Endothelial cell of umbilical vein (primary cell): Measurements from ENCODE around the gene SNAI3. TPM values are rescaled to one million over a fixed set of nuclear protein-coding genes. Genes with fewer than 3 reads are reported as not detected.

Experiments used
- BruUV-seq: library from RNA; stranded (reverse); fragments of 400-500 nt; replicated peaks from 2 replicates; lab custom pipeline; 2021; lab: Mats Ljungman, UMichigan
- CTCF ChIA-PET: fragments of 300-600, 350-600 bp; sonication (Branson Sonifier 250); formaldehyde crosslinking; loops from one replicate; lab custom pipeline; 2021; ENCODE audit warnings: antibody characterized with exemption, inconsistent platforms; lab: Charles Lee
- POLR2A ChIA-PET: fragments of 300-600, 350-600 bp; sonication (Branson Sonifier 250); formaldehyde crosslinking; loops from one replicate; lab custom pipeline; 2021; ENCODE audit warnings: antibody characterized with exemption, inconsistent platforms; lab: Charles Lee
- DNase-seq: peaks from one replicate; pipeline ENCODE4 v3.0.0-alpha.2; 2011; ENCODE audit warnings: low read depth, low spot score
- FAIRE-seq: peaks from 2 replicates; lab custom pipeline; 2011; peaks lifted over from hg19 to GRCh38; lab: Jason Lieb, UNC
- H2AFZ ChIP-seq: 2 replicates; pipeline ENCODE4 v1.6.0; 2012; ENCODE audit warnings: low read depth, low read length, control low read depth, inconsistent platforms
- H3K27ac ChIP-seq: 2 replicates; pipeline ENCODE4 v1.5.1; 2011; ENCODE audit warnings: low read depth, mild to moderate bottlenecking, control low read depth, low read length, moderate library complexity; ENCODE audit not compliant: insufficient read depth
- H3K27me3 ChIP-seq, 2 experiments: 2 replicates each; pipeline versions ENCODE4 v1.6.0 to v1.6.1; 2011; ENCODE audit warnings: low read length in 2 of 2, mixed read lengths in 1 of 2; ENCODE audit not compliant: control insufficient read depth in 2 of 2, insufficient read depth in 2 of 2
- H3K36me3 ChIP-seq, 2 experiments: 2 replicates in 1 of 2; 3 replicates in 1 of 2; pipeline ENCODE4 v1.5.1; 2011; ENCODE audit warnings: low read length in 2 of 2, mild to moderate bottlenecking in 1 of 2, moderate library complexity in 1 of 2; ENCODE audit not compliant: control insufficient read depth in 2 of 2, insufficient read depth in 2 of 2; ENCODE audit errors: extremely low read depth in 1 of 2
- H3K4me1 ChIP-seq: 3 replicates; pipeline ENCODE4 v1.5.1; 2011; ENCODE audit warnings: mild to moderate bottlenecking, low read length; ENCODE audit not compliant: control insufficient read depth, insufficient read depth; ENCODE audit errors: extremely low read depth
- H3K4me2 ChIP-seq: 2 replicates; pipeline ENCODE4 v1.6.1; 2011; ENCODE audit warnings: low read length, control low read depth, mixed read lengths; ENCODE audit not compliant: insufficient read depth
- H3K4me3 ChIP-seq, 3 experiments: fragments of 200-600 bp in 1 of 3; sonication (generic), shearing (Covaris generic) in 1 of 3; replicated peaks in 1 of 3; 2 replicates each; pipeline ENCODE4 v1.5.1; 2011 to 2016; ENCODE audit warnings: control low read depth in 3 of 3, low read length in 3 of 3, mild to moderate bottlenecking in 2 of 3, inconsistent platforms in 1 of 3, low read depth in 1 of 3, moderate library complexity in 1 of 3; ENCODE audit not compliant: insufficient read depth in 1 of 3
- H3K79me2 ChIP-seq: 2 replicates; pipeline ENCODE4 v1.6.0; 2012; ENCODE audit warnings: low read length, inconsistent platforms; ENCODE audit not compliant: control insufficient read depth, insufficient read depth
- H3K9ac ChIP-seq: replicated peaks from 2 replicates; pipeline ENCODE3; 2011; ENCODE audit warnings: low read length, control low read depth; ENCODE audit not compliant: insufficient read depth; ENCODE audit errors: extremely low read depth
- H3K9me1 ChIP-seq: replicated peaks from 3 replicates; pipeline ENCODE4 v1.6.0; 2011; ENCODE audit warnings: mild to moderate bottlenecking, low read length; ENCODE audit not compliant: control insufficient read depth, insufficient read depth; ENCODE audit errors: extremely low read depth
- H3K9me3 ChIP-seq: replicated peaks from 2 replicates; pipeline ENCODE4 v1.5.1; 2012; ENCODE audit warnings: low read length, inconsistent platforms; ENCODE audit not compliant: control insufficient read depth, insufficient read depth
- H4K20me1 ChIP-seq: replicated peaks from 2 replicates; pipeline ENCODE3; 2011; ENCODE audit warnings: mild to moderate bottlenecking, low read length; ENCODE audit not compliant: control insufficient read depth, insufficient read depth; ENCODE audit errors: extremely low read depth
- CTCF ChIP-seq, 2 donors: IDR thresholded peaks; 1 replicate in 1 of 2; 2 replicates in 1 of 2; pipeline ENCODE4 v1.5.1; 2011; ENCODE audit warnings: low read length in 2 of 2, mild to moderate bottlenecking in 2 of 2, moderate library complexity in 2 of 2, control low read depth in 1 of 2, inconsistent platforms in 1 of 2, low read depth in 1 of 2; ENCODE audit not compliant: insufficient read depth in 1 of 2; ENCODE audit errors: extremely low read depth in 1 of 2
- EZH2 ChIP-seq: IDR thresholded peaks from 2 replicates; pipeline ENCODE4 v1.6.1; 2012; ENCODE audit warnings: borderline replicate concordance, low read depth, mild to moderate bottlenecking, moderate library complexity, low read length, inconsistent platforms; ENCODE audit not compliant: severe bottlenecking
- FOS ChIP-seq: IDR thresholded peaks from 2 replicates; pipeline ENCODE4 v1.6.1; 2011; ENCODE audit warnings: mild to moderate bottlenecking, low read length, moderate library complexity, borderline replicate concordance; ENCODE audit not compliant: insufficient read depth
- GATA2 ChIP-seq: IDR thresholded peaks from 2 replicates; pipeline ENCODE4 v1.7.0; 2011; ENCODE audit warnings: low read depth, mild to moderate bottlenecking, moderate library complexity, mixed read lengths, low read length; ENCODE audit not compliant: insufficient read length, insufficient read depth
- JUN ChIP-seq: IDR thresholded peaks from 2 replicates; pipeline ENCODE4 v1.6.1; 2011; ENCODE audit warnings: borderline replicate concordance, low read depth; ENCODE audit not compliant: insufficient read length, insufficient read depth
- MAX ChIP-seq: IDR thresholded peaks from 2 replicates; pipeline ENCODE4 v1.6.1; 2011; ENCODE audit not compliant: insufficient read depth, insufficient read length
- MYC ChIP-seq: IDR thresholded peaks from one replicate; pipeline ENCODE4 v1.6.1; 2011; ENCODE audit warnings: mild to moderate bottlenecking, low read depth, low read length
- POLR2A ChIP-seq: IDR thresholded peaks from 2 replicates; pipeline ENCODE4 v1.6.1; 2012; ENCODE audit warnings: low read depth, mild to moderate bottlenecking, control low read depth, low read length
- POLR2AphosphoS5 ChIP-seq: IDR thresholded peaks from 2 replicates; pipeline ENCODE4 v1.6.1; 2012; ENCODE audit warnings: low read depth, mild to moderate bottlenecking, control low read depth, low read length, moderate library complexity; ENCODE audit not compliant: insufficient read depth
- dilution Hi-C: fragments of 300-500 bp; cut with MboI; formaldehyde crosslinking; loops from one replicate; pipeline ENCODE4 v1.15.0; 2019; ENCODE audit warnings: low sequenced_read_pairs; ENCODE audit not compliant: extremely low pct_ligation_motif_present
- intact Hi-C: fragments of 100-400 bp; cut with micrococcal nuclease; formaldehyde crosslinking; loops from one replicate; pipeline ENCODE4 v1.10.0; 2022
- polyA plus RNA-seq, 4 experiments: library from polyadenylated mRNA; depleted of rRNA in 3 of 4; stranded (reverse) in 3 of 4; unstranded in 1 of 4; fragments of >200 nt; gene quantifications; 2 replicates each; pipeline versions ENCODE4 v1.2.1 to v1.2.3, GENCODE V29; 2011 to 2012; ENCODE audit warnings: missing spikeins in 1 of 4
- total RNA-seq: library from RNA; stranded (reverse); gene quantifications from 2 replicates; pipeline ENCODE4 v1.2.3, GENCODE V29; 2021

Gene SNAI3
- total and polyA plus RNA-seq, 2 donors (not counting 3 experiments of a cell fraction or from before 2014, with no cell fraction given): 0.30 to 0.31 TPM

- Histone ChIP-seq H3K9ac (no peak overlapping the region), H3K79me2 (no peaks in the 10 kb centered on the region), H3K27ac (no peak overlapping the region), H3K27me3 (no peaks in the 10 kb centered on the region), H4K20me1 (no peaks in the 10 kb centered on the region), H3K4me1 (peaks cover 3% of the 10 kb centered on the region), H2AFZ (no peak overlapping the region), H3K9me3 (no peaks in the 10 kb centered on the region), H3K4me3 (no peak overlapping the region), H3K36me3 (peaks cover 0 to 2% of the 10 kb centered on the region in 2 experiments), H3K4me2 (no peak overlapping the region), H3K9me1 (no peaks in the 10 kb centered on the region)
- DNase-seq (no peak), FAIRE-seq (no peak)
- TF ChIP-seq FOS (no peak), POLR2A (no peak), POLR2AphosphoS5 (no peak), JUN (no peak), MAX (no peak), GATA2 (no peak)
- ChIA-PET CTCF (no interaction called here), POLR2A (no interaction called here)
- dilution Hi-C loops: no loop called here
- no TSS peak for BruUV-seq
- intact Hi-C loops: no loop called here
Observed at GRCh38 chr16:88678224-88678979, 7.9 kb downstream of the SNAI3 start.

GRCh38 chr16:88677721-88678120 lies 8.6 kb downstream of the SNAI3 start:
- DNase-seq (no peak), FAIRE-seq (no peak)
- intact Hi-C loops: no loop called here
- no peak overlapping the region for H3K4me2 ChIP-seq
- no peaks in the 10 kb centered on the region for H3K79me2 ChIP-seq
- POLR2A ChIA-PET: no interaction called here
- no peaks in the 10 kb centered on the region for H3K9me1 ChIP-seq
- H3K36me3 ChIP-seq: peaks cover 0 to 2% of the 10 kb centered on the region in 2 experiments
- no peak overlapping the region for H2AFZ ChIP-seq
- peaks cover 3% of the 10 kb centered on the region for H3K4me1 ChIP-seq
- dilution Hi-C loops: no loop called here
- CTCF ChIA-PET: no interaction called here
- H3K27me3 ChIP-seq: no peaks in the 10 kb centered on the region
- no peak overlapping the region for H3K9ac ChIP-seq
- H4K20me1 ChIP-seq: no peaks in the 10 kb centered on the region
- no peaks in the 10 kb centered on the region for H3K9me3 ChIP-seq
- BruUV-seq: no TSS peak
- no peak overlapping the region for H3K27ac ChIP-seq
- TF ChIP-seq POLR2AphosphoS5 (no peak), FOS (no peak), EZH2 (no peak), MYC (no peak), GATA2 (no peak), MAX (no peak), POLR2A (no peak), CTCF (IDR thresholded peaks at IDR 0.05; ENCODE audit: extremely low read depth in 1 of 2, insufficient read depth in 1 of 2, low read depth in 1 of 2, low read length in 2 of 2) (no peak), JUN (no peak)
- no peak overlapping the region for H3K4me3 ChIP-seq
